ENCODE data around the gene PRDM16. TPM values are rescaled to one million over a fixed set of nuclear protein-coding genes. Genes with fewer than 3 reads are reported as not detected.

The PRDM16 gene
- total and polyA plus RNA-seq, 3 donors from 2014 or later: 2.1 to 5.6 (median 4.7) TPM

DNA sequence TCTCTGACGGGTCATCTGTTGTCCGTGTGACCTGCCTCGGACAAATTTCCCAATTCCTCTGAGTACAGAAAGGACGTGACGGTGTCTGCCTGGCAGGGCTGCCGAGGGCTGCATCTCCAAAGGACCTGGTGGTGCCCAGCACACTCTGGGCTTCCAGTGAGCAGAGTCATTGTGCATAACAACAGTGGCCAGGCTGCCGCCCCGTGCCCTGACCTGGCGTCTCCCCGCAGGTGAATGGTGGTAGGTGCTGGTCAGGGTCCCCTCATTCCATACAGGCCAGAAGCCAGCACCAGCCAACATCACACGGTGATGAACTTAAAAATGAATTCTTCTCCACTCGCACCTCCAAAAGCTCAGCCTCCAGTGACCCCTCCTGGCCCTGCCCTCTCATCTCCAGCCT lies 28.2 kb downstream of the PRDM16 start:
- TF ChIP-seq POLR2A (IDR thresholded peaks at IDR 0.05): no peak
- TF ChIP-seq, protein P1, sequence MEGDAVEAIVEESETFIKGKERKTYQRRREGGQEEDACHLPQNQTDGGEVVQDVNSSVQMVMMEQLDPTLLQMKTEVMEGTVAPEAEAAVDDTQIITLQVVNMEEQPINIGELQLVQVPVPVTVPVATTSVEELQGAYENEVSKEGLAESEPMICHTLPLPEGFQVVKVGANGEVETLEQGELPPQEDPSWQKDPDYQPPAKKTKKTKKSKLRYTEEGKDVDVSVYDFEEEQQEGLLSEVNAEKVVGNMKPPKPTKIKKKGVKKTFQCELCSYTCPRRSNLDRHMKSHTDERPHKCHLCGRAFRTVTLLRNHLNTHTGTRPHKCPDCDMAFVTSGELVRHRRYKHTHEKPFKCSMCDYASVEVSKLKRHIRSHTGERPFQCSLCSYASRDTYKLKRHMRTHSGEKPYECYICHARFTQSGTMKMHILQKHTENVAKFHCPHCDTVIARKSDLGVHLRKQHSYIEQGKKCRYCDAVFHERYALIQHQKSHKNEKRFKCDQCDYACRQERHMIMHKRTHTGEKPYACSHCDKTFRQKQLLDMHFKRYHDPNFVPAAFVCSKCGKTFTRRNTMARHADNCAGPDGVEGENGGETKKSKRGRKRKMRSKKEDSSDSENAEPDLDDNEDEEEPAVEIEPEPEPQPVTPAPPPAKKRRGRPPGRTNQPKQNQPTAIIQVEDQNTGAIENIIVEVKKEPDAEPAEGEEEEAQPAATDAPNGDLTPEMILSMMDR (IDR thresholded peaks at IDR 0.05): no peak
- H3K27me3 ChIP-seq: no peaks in the 10 kb centered on the region
- intact Hi-C loops (cut with DNase I; ENCODE audit: low total_unique reads): no loop called here
- H3K36me3 ChIP-seq (ENCODE audit: low read depth, missing control alignments): no peaks in the 10 kb centered on the region
- no peak for DNase-seq
- H3K4me3 ChIP-seq: no peak overlapping the region
- no peaks in the 10 kb centered on the region for H3K9me3 ChIP-seq
- no peak overlapping the region for H3K27ac ChIP-seq
- no peaks in the 10 kb centered on the region for H3K4me1 ChIP-seq
- WGBS, 2 donors: 87 to 93% methylated on average over 12 of the region's 12 CpGs

DNA sequence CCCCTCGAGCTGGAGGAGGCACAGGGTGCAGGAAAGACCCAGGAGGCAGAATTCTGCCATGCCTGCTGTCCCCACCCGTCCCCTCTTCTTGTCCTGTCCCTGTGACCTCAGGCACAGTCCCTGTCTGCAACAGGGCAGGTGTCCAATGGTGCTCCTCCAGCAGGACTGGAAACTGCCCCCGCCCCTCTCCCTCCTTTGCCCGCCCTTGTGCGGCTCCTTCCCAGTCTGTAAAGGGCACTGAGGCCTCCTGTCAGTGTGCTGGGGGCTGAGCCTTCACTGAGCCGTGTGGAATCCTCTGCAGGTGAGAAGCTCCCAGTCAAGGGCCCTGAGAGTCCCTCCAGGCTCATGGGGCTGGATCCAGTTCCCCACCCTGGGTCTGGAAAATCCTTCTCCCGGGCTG lies 28.9 kb downstream of the PRDM16 start:
- WGBS, 2 donors: 87 to 92% methylated on average over 6 to 7 of the region's 7 CpGs
- H3K27ac ChIP-seq: no peak overlapping the region

GRCh38 chr1:3099861-3100260 lies 30.9 kb downstream of the PRDM16 start:
- no peaks in the 10 kb centered on the region for H3K4me1 ChIP-seq
- no peaks in the 10 kb centered on the region for H3K36me3 ChIP-seq (ENCODE audit: low read depth, missing control alignments)

More for the DNA sequence above, 28.9 kb downstream of the PRDM16 start:
- TF ChIP-seq, protein P1 (IDR thresholded peaks at IDR 0.05): no peak
- no peak for TF ChIP-seq POLR2A (IDR thresholded peaks at IDR 0.05)
- no peak for DNase-seq
- intact Hi-C loops (cut with DNase I; ENCODE audit: low total_unique reads): no loop called here
- Histone ChIP-seq H3K36me3 (ENCODE audit: low read depth, missing control alignments) (no peaks in the 10 kb centered on the region), H3K4me3 (no peak overlapping the region), H3K4me1 (no peaks in the 10 kb centered on the region), H3K27me3 (no peaks in the 10 kb centered on the region), H3K9me3 (no peaks in the 10 kb centered on the region)

GRCh38 chr1:3101124-3101939 lies 32.3 kb downstream of the PRDM16 start:
- H3K27me3 ChIP-seq: no peaks in the 10 kb centered on the region
- intact Hi-C loops (cut with DNase I; ENCODE audit: low total_unique reads): no loop called here
- 73 to 83% methylated on average over 7 to 29 of the region's 29 CpGs for WGBS, 2 donors
- no peak for DNase-seq
- no peak overlapping the region for H3K4me3 ChIP-seq
- H3K4me1 ChIP-seq: peaks cover 6% of the 10 kb centered on the region
- no peaks in the 10 kb centered on the region for H3K9me3 ChIP-seq
- no peak overlapping the region for H3K27ac ChIP-seq
- TF ChIP-seq, protein P1 (IDR thresholded peaks at IDR 0.05): no peak
- TF ChIP-seq POLR2A (IDR thresholded peaks at IDR 0.05): no peak
- H3K36me3 ChIP-seq (ENCODE audit: low read depth, missing control alignments): no peaks in the 10 kb centered on the region

More at GRCh38 chr1:3099861-3100260, 30.9 kb downstream of the PRDM16 start:
- Histone ChIP-seq H3K9me3 (no peaks in the 10 kb centered on the region), H3K27ac (no peak overlapping the region), H3K4me3 (no peak overlapping the region), H3K27me3 (no peaks in the 10 kb centered on the region)
- 92 to 94% methylated on average over 7 to 9 of the region's 9 CpGs for WGBS, 2 donors
- no peak for TF ChIP-seq POLR2A (IDR thresholded peaks at IDR 0.05)
- TF ChIP-seq, protein P1 (IDR thresholded peaks at IDR 0.05): no peak
- no peak for DNase-seq
- intact Hi-C loops (cut with DNase I; ENCODE audit: low total_unique reads): no loop called here

GRCh38 chr1:3102641-3103040 lies 33.6 kb downstream of the PRDM16 start:
- peaks cover 6% of the 10 kb centered on the region for H3K4me1 ChIP-seq
- intact Hi-C loops (cut with DNase I; ENCODE audit: low total_unique reads): no loop called here
- 82 to 100% methylated on average over 2 to 3 of the region's 3 CpGs for WGBS, 2 donors

More at GRCh38 chr1:3102641-3103040, 33.6 kb downstream of the PRDM16 start:
- no peak for TF ChIP-seq POLR2A (IDR thresholded peaks at IDR 0.05)
- TF ChIP-seq, protein P1 (IDR thresholded peaks at IDR 0.05): no peak
- no peak for DNase-seq
- Histone ChIP-seq H3K27ac (no peak overlapping the region), H3K9me3 (no peaks in the 10 kb centered on the region), H3K36me3 (ENCODE audit: low read depth, missing control alignments) (no peaks in the 10 kb centered on the region), H3K27me3 (no peaks in the 10 kb centered on the region), H3K4me3 (no peak overlapping the region)

Measured in testis (tissue), 3 donors.